IPS-11a (cell line): ENCODE measurements around the gene BASP1.
A peak's percentile ranks its signal among the peaks of the same experiment; 100 is the strongest.

Source experiments
- H3K4me3 ChIP-seq: one replicate; pipeline ENCODE4 v1.5.1; 2013; ENCODE audit warnings: low read depth, low read length, control low read depth

Gene BASP1

GRCh38 chr5:17217493-17218352 lies at the start of gene BASP1:
Gene BASP1 (plus strand): TSS chr5:17217631. CDS start chr5:17275217, 57,586 bp downstream.
- H3K4me3 ChIP-seq, result peak within 1 kb of the TSS; percentile 93

- no peak overlapping the region for H3K4me3 ChIP-seq
Measured at GRCh38 chr5:17169507-17169906, 47.9 kb upstream of the BASP1 start.

- no peak overlapping the region for H3K4me3 ChIP-seq
Measured at GRCh38 chr5:17172791-17173190, 44.6 kb upstream of the BASP1 start.

GRCh38 chr5:17174965-17175364 lies 42.5 kb upstream of the BASP1 start:
- H3K4me3 ChIP-seq, result no peak overlapping the region

GRCh38 chr5:17177501-17178372 lies 39.7 kb upstream of the BASP1 start:
- no peak overlapping the region for H3K4me3 ChIP-seq

- H3K4me3 ChIP-seq, result no peak overlapping the region
Measured at GRCh38 chr5:17178373-17178675, 39.1 kb upstream of the BASP1 start.

- no peak overlapping the region for H3K4me3 ChIP-seq
Measured at GRCh38 chr5:17180330-17180843, 37.0 kb upstream of the BASP1 start.

- no peak overlapping the region for H3K4me3 ChIP-seq
Measured at GRCh38 chr5:17180864-17181723, 36.3 kb upstream of the BASP1 start.

GRCh38 chr5:17182494-17182893 lies 34.9 kb upstream of the BASP1 start:
- no peak overlapping the region for H3K4me3 ChIP-seq

- no peak overlapping the region for H3K4me3 ChIP-seq
Measured at GRCh38 chr5:17182981-17183380, 34.5 kb upstream of the BASP1 start.

- H3K4me3 ChIP-seq, result no peak overlapping the region
Measured at GRCh38 chr5:17183831-17184230, 33.6 kb upstream of the BASP1 start.

GRCh38 chr5:17184588-17184987 lies 32.8 kb upstream of the BASP1 start:
- no peak overlapping the region for H3K4me3 ChIP-seq

GRCh38 chr5:17185349-17185748 lies 32.1 kb upstream of the BASP1 start:
- H3K4me3 ChIP-seq, result no peak overlapping the region

GRCh38 chr5:17185773-17186172 lies 31.7 kb upstream of the BASP1 start:
- no peak overlapping the region for H3K4me3 ChIP-seq

GRCh38 chr5:17186256-17186655 lies 31.2 kb upstream of the BASP1 start:
- H3K4me3 ChIP-seq, result no peak overlapping the region

GRCh38 chr5:17187011-17187785 lies 30.2 kb upstream of the BASP1 start:
- no peak overlapping the region for H3K4me3 ChIP-seq

GRCh38 chr5:17187786-17188170 lies 29.7 kb upstream of the BASP1 start:
- no peak overlapping the region for H3K4me3 ChIP-seq

- H3K4me3 ChIP-seq, result no peak overlapping the region
Measured at GRCh38 chr5:17189381-17190036, 27.9 kb upstream of the BASP1 start.

GRCh38 chr5:17190242-17190778 lies 27.1 kb upstream of the BASP1 start:
- H3K4me3 ChIP-seq, result no peak overlapping the region
